Suprapubic skin (tissue), 4 donors: ENCODE measurements around the gene TAPBPL. TPM values are rescaled to one million over a fixed set of nuclear protein-coding genes. Genes with fewer than 3 reads are reported as not detected.
A peak's percentile ranks its signal among the peaks of the same experiment; 100 is the strongest.

Experiments
- DNase-seq, 2 donors: peaks; one replicate each; pipeline ENCODE4 v3.0.0-alpha.2; 2019; ENCODE audit warnings: low spot score in 2 of 2
- H3K27ac ChIP-seq: fragments of 200-600 bp; sonication (generic); one replicate; pipeline ENCODE4 v1.5.1; 2019
- H3K27me3 ChIP-seq: fragments of 200-600 bp; sonication (generic); one replicate; pipeline ENCODE4 v1.5.1; 2019
- H3K36me3 ChIP-seq: fragments of 200-600 bp; sonication (generic); one replicate; pipeline ENCODE4 v1.5.1; 2019
- H3K4me1 ChIP-seq: fragments of 200-600 bp; sonication (generic); one replicate; pipeline ENCODE4 v1.5.1; 2019
- H3K4me3 ChIP-seq: fragments of 200-600 bp; sonication (generic); one replicate; pipeline ENCODE4 v1.5.1; 2019; ENCODE audit warnings: mild to moderate bottlenecking
- H3K9me3 ChIP-seq: fragments of 200-600 bp; sonication (generic); one replicate; pipeline ENCODE4 v1.5.1; 2019
- CTCF ChIP-seq, 2 donors: fragments of 200-600 bp in 1 of 2; fragments of 450-650 bp in 1 of 2; sonication (generic) in 1 of 2; IDR thresholded peaks; one replicate each; pipeline ENCODE4 v1.5.1; 2016 to 2019; ENCODE audit warnings: antibody characterized with exemption in 2 of 2, mild to moderate bottlenecking in 1 of 2, moderate library complexity in 1 of 2
- EP300 ChIP-seq: sonication (generic); formaldehyde crosslinking; IDR thresholded peaks from one replicate; pipeline ENCODE4 v1.6.1; 2017; ENCODE audit warnings: antibody characterized with exemption
- POLR2A ChIP-seq, 2 donors: fragments of 450-650 bp; IDR thresholded peaks; one replicate each; pipeline ENCODE4 v1.6.1; 2017; ENCODE audit warnings: antibody characterized with exemption in 2 of 2, mild to moderate bottlenecking in 2 of 2, moderate library complexity in 2 of 2
- POLR2AphosphoS5 ChIP-seq, 3 donors: sonication (generic); formaldehyde crosslinking; IDR thresholded peaks; one replicate each; pipeline ENCODE4 v1.6.1; 2017; ENCODE audit warnings: antibody characterized with exemption in 3 of 3
- WGBS: methylation state at CpG from one replicate; pipeline ENCODE4 v1.1.5; 2018; 5-methylcytosine and 5-hydroxymethylcytosine counted together
- total RNA-seq, 4 donors: library from RNA; depleted of rRNA; stranded (reverse); fragments of >200 nt; gene quantifications; one replicate each; pipeline ENCODE4 v1.1.0, GENCODE V29; 2016

TAPBPL gene
- total RNA-seq, 4 donors from 2014 or later: 10.9 to 25.2 (median 17.7) TPM

- peak overlapping the region; percentile 85 for H3K4me3 ChIP-seq
- DNase-seq: peak in 1 of 2 donors; percentile 60
- peaks cover 23% of the 10 kb centered on the region for H3K36me3 ChIP-seq
- peaks cover 27% of the 10 kb centered on the region for H3K4me1 ChIP-seq
- no peak for TF ChIP-seq CTCF (IDR thresholded peaks at IDR 0.05)
- whole genome bisulfite sequencing: 72% methylated on average over 16 of the region's 16 CpGs
- no peaks in the 10 kb centered on the region for H3K9me3 ChIP-seq
- H3K27me3 ChIP-seq: no peaks in the 10 kb centered on the region
- peak overlapping the region; percentile 98 for H3K27ac ChIP-seq
Measured at GRCh38 chr12:6450091-6450868, 1.6 kb upstream of the TAPBPL start.

DNA sequence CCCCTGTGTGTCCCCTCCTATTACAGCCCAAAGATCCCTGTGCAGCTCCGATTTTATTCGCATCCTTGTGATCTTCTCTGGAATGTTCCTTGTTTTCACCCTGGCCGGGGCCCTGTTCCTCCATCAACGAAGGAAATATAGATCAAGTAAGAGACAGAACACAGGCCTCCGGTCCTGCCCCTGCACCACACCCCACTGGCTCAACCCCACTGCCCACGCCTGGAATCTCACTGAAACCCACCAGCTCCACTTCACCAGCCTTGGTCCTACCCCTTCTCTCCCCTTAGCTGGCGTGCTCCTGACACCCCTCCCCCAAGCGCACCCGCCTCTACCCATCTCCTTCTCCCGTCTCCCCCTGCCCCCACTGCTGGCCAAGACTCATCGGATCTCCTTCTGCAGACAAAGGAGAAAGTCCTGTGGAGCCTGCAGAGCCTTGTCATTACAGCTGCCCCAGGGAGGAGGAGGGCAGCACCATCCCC is 934 bp upstream of the TAPBPL start:
- Histone ChIP-seq H3K27me3 (no peaks in the 10 kb centered on the region), H3K4me3 (peak overlapping the region; percentile 85), H3K27ac (peak overlapping the region; percentile 98), H3K36me3 (peaks cover 18% of the 10 kb centered on the region), H3K9me3 (no peaks in the 10 kb centered on the region), H3K4me1 (peaks cover 27% of the 10 kb centered on the region)
- peak in 1 of 2 donors; percentile 73 for DNase-seq
- no peak for TF ChIP-seq CTCF (IDR thresholded peaks at IDR 0.05)
- TF ChIP-seq EP300: no peak
- TF ChIP-seq POLR2A (IDR thresholded peaks at IDR 0.05): no peak
- TF ChIP-seq POLR2AphosphoS5 (IDR thresholded peaks at IDR 0.05): no peak
- 3% methylated on average over 11 of the region's 11 CpGs for WGBS

DNA sequence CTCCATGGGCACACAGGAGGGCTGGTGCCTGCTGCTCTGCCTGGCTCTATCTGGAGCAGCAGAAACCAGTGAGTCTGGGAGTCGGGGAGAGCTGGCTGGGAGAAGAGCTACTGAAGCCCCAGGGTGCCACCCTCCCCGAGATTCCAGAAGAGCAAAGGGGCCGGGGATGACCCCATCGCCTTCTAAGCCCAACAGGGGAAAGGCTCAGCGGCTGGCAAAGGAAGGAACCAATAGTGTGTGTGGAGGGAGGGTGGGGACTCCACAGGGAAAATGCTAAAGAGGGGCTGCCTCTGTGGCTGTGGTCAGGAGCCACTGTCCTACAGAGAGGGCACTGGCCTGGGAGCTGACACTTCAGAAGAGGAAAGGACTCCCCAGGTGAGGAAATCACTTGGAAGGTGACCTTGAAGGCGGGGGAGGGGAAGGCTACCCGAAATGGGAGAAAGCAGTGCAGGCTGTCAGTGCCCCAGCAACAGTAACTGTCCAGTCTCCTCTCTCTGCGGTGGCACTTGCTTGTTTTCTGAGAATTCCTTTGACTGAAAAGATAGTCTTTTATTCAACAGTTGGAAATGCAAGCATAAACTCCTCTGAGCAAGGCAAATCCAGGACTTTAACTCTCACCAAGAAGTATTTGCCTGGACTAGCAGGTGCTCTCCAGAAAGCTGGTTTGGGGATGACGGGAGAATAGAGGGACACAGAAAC is 552 bp downstream of the TAPBPL start:
- 1% methylated on average over 9 of the region's 9 CpGs for WGBS
- peak overlapping the region; percentile 98 for H3K27ac ChIP-seq
- H3K4me1 ChIP-seq: peaks cover 27% of the 10 kb centered on the region
- peaks cover 24% of the 10 kb centered on the region for H3K36me3 ChIP-seq
- no peaks in the 10 kb centered on the region for H3K27me3 ChIP-seq
- no peaks in the 10 kb centered on the region for H3K9me3 ChIP-seq
- H3K4me3 ChIP-seq: peak overlapping the region; percentile 85
- DNase-seq: peak in 1 of 2 donors; percentile 65
- TF ChIP-seq POLR2AphosphoS5 (IDR thresholded peaks at IDR 0.05): no peak
- peak in 1 of 2 donors; percentile 9 for TF ChIP-seq POLR2A (IDR thresholded peaks at IDR 0.05)

DNA sequence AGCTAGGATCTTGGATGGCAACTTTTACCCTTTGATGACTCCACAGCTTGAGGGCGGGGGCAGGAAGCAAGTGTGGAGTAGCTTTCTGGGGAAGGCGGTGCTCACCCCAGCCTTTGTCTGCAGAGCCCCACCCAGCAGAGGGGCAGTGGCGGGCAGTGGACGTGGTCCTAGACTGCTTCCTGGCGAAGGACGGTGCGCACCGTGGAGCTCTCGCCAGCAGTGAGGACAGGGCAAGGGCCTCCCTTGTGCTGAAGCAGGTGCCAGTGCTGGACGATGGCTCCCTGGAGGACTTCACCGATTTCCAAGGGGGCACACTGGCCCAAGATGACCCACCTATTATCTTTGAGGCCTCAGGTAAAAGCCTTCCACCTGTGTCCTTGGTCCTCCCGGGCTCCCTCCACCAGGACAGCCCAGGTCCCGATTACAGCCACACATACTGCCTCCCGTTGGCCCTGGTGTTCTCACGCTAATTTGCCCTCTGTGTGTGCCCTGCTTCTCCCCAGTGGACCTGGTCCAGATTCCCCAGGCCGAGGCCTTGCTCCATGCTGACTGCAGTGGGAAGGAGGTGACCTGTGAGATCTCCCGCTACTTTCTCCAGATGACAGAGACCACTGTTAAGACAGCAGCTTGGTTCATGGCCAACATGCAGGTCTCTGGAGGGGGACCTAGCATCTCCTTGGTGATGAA is 1.2 kb downstream of the TAPBPL start:
- 76% methylated on average over 8 of the region's 17 CpGs for WGBS
- Histone ChIP-seq H3K9me3 (no peaks in the 10 kb centered on the region), H3K27ac (peak overlapping the region; percentile 98), H3K36me3 (peaks cover 28% of the 10 kb centered on the region), H3K27me3 (no peaks in the 10 kb centered on the region), H3K4me3 (peak overlapping the region; percentile 85), H3K4me1 (peaks cover 27% of the 10 kb centered on the region)
- TF ChIP-seq POLR2AphosphoS5 (IDR thresholded peaks at IDR 0.05) (no peak), CTCF (IDR thresholded peaks at IDR 0.05) (no peak), POLR2A (IDR thresholded peaks at IDR 0.05) (no peak), EP300 (no peak)
- peak in 1 of 2 donors; percentile 70 for DNase-seq

- H3K36me3 ChIP-seq: peaks cover 66% of the 10 kb centered on the region
- no peaks in the 10 kb centered on the region for H3K27me3 ChIP-seq
- no peak overlapping the region for H3K27ac ChIP-seq
- no peaks in the 10 kb centered on the region for H3K9me3 ChIP-seq
- WGBS: 89% methylated on average over 8 of the region's 12 CpGs
- no peak overlapping the region for H3K4me3 ChIP-seq
- peaks cover 29% of the 10 kb centered on the region for H3K4me1 ChIP-seq
- no peak for DNase-seq
- TF ChIP-seq EP300: no peak
- TF ChIP-seq POLR2A (IDR thresholded peaks at IDR 0.05): no peak
- TF ChIP-seq CTCF (IDR thresholded peaks at IDR 0.05): no peak
- TF ChIP-seq POLR2AphosphoS5 (IDR thresholded peaks at IDR 0.05): no peak
Measured at GRCh38 chr12:6457220-6457945, 5.5 kb downstream of the TAPBPL start.
